ENCODE measurements around the gene MUC15. TPM values are rescaled to one million over a fixed set of nuclear protein-coding genes. Genes with fewer than 3 reads are reported as not detected.

Gene MUC15
- polyA plus RNA-seq, 1 of the 3 experiments (the other 2 are of a cell fraction) = not detected

GRCh38 chr11:26510164-26510563 lies 61.9 kb downstream of the MUC15 start:
- Histone ChIP-seq H3K27me3 (ENCODE audit: insufficient read depth) (no peaks in the 10 kb centered on the region), H3F3A (replicated peaks; ENCODE audit: insufficient read depth) (no peaks in the 10 kb centered on the region), H3K27ac (ENCODE audit: low read depth in 2 of 2, low read length in 1 of 2) (no peak overlapping the region), H3K4me2 (no peak overlapping the region), H3K9me3 (no peaks in the 10 kb centered on the region), H3K9me2 (no peaks in the 10 kb centered on the region), H3K4me3 (ENCODE audit: low read depth in 2 of 2, low read length in 1 of 2) (no peak overlapping the region), H3K4me1 (ENCODE audit: control insufficient read depth in 1 of 2, insufficient read depth in 2 of 2, low read depth in 1 of 2, low read length in 1 of 2) (no peaks in the 10 kb centered on the region), H3K36me3 (replicated peaks in 1 of 2; ENCODE audit: control insufficient read depth in 1 of 2, insufficient read depth in 2 of 2, low read length in 1 of 2) (no peaks in the 10 kb centered on the region), H4K20me1 (ENCODE audit: insufficient read depth) (no peaks in the 10 kb centered on the region), H2AFZ (ENCODE audit: low read depth) (no peak overlapping the region), H3K9ac (no peak overlapping the region), H3K79me2 (ENCODE audit: insufficient read depth) (no peaks in the 10 kb centered on the region)
- DNase-seq = no peak
- 90% methylated on average over 2 of the region's 2 CpGs for WGBS (ENCODE audit: low lambda C conversion rate)
- CTCF ChIA-PET = interaction anchor here (0.6 to 1.5 kb wide), 2 partner anchors 16 to 18 kb away, joined by 3 to 5 read pairs; no protein-coding TSS in a partner anchor
- POLR2A ChIA-PET = no interaction called here
- TF ChIP-seq POLR2AphosphoS5 (IDR thresholded peaks at IDR 0.05; ENCODE audit: low read depth, low read length) = no peak
- no peak for TF ChIP-seq NFIC (IDR thresholded peaks at IDR 0.05; ENCODE audit: borderline replicate concordance)
- no peak for TF ChIP-seq USF1 (IDR thresholded peaks at IDR 0.05; ENCODE audit: borderline replicate concordance, low read depth)
- TF ChIP-seq TEAD4 (IDR thresholded peaks at IDR 0.05; ENCODE audit: borderline replicate concordance, insufficient read depth) = no peak
- no peak for TF ChIP-seq CHD2 (IDR thresholded peaks at IDR 0.05; ENCODE audit: low read length, partially characterized antibody)
- no peak for TF ChIP-seq YY1 (IDR thresholded peaks at IDR 0.05; ENCODE audit: low read depth)
- no peak for TF ChIP-seq TCF12 (IDR thresholded peaks at IDR 0.05)
- no peak for TF ChIP-seq MXI1 (IDR thresholded peaks at IDR 0.05; ENCODE audit: low read depth, low read length)
- TF ChIP-seq, protein P1, sequence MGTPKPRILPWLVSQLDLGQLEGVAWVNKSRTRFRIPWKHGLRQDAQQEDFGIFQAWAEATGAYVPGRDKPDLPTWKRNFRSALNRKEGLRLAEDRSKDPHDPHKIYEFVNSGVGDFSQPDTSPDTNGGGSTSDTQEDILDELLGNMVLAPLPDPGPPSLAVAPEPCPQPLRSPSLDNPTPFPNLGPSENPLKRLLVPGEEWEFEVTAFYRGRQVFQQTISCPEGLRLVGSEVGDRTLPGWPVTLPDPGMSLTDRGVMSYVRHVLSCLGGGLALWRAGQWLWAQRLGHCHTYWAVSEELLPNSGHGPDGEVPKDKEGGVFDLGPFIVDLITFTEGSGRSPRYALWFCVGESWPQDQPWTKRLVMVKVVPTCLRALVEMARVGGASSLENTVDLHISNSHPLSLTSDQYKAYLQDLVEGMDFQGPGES (IDR thresholded peaks at IDR 0.05; ENCODE audit: low read depth, low read length) = no peak
- no peak for TF ChIP-seq EZH2phosphoT487 (IDR thresholded peaks at IDR 0.05; ENCODE audit: borderline replicate concordance, low read depth)
- TF ChIP-seq, protein P2, sequence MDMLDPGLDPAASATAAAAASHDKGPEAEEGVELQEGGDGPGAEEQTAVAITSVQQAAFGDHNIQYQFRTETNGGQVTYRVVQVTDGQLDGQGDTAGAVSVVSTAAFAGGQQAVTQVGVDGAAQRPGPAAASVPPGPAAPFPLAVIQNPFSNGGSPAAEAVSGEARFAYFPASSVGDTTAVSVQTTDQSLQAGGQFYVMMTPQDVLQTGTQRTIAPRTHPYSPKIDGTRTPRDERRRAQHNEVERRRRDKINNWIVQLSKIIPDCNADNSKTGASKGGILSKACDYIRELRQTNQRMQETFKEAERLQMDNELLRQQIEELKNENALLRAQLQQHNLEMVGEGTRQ (IDR thresholded peaks at IDR 0.05; ENCODE audit: borderline replicate concordance, low read depth, low read length) = no peak
- no peak for TF ChIP-seq NRF1 (IDR thresholded peaks at IDR 0.05; ENCODE audit: low read depth, low read length)
- no peak for TF ChIP-seq EP300 (IDR thresholded peaks at IDR 0.05; ENCODE audit: borderline replicate concordance in 1 of 2, low read depth in 1 of 2, low read length in 1 of 2)
- TF ChIP-seq FOSL2 (IDR thresholded peaks at IDR 0.05; ENCODE audit: borderline replicate concordance, low read depth) = no peak
- TF ChIP-seq, protein P3, sequence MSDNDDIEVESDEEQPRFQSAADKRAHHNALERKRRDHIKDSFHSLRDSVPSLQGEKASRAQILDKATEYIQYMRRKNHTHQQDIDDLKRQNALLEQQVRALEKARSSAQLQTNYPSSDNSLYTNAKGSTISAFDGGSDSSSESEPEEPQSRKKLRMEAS (IDR thresholded peaks at IDR 0.05; ENCODE audit: low read depth) = no peak
- no peak for TF ChIP-seq REST (IDR thresholded peaks at IDR 0.05; ENCODE audit: low read depth, low read length)
- no peak for TF ChIP-seq GATA2 (CRISPR knock-in tag; IDR thresholded peaks at IDR 0.05)
- TF ChIP-seq RFX5 (IDR thresholded peaks at IDR 0.05; ENCODE audit: low read length) = no peak

Other genes with a start within 250 kb of the MUC15 start
- 0.13 and 0.32 TPM in 2 replicates for gene ANO3, start 240.1 kb downstream of the MUC15 start, polyA plus RNA-seq (2012; rRNA removed)
- 0.03 and 0.13 TPM in 2 replicates for gene SLC5A12, start 149.8 kb upstream of the MUC15 start, polyA plus RNA-seq (2012; rRNA removed)

Measured in SK-N-SH (cell line).